Dermis microvascular lymphatic vessel endothelial cell (primary cell): ENCODE results near the gene CHCT1. TPM values are rescaled to one million over a fixed set of nuclear protein-coding genes. Genes with fewer than 3 reads are reported as not detected.
"Not testable (repeated sequence)": the region's sequence is repeated elsewhere in the genome, so short reads cannot be mapped to it uniquely, and the experiment has no call there.

Source experiments
- DNase-seq, 2 donors: peaks; one replicate each; pipeline versions ENCODE4 v3.0.0 to v3.0.0-alpha.2; 2010; ENCODE audit warnings: low read depth in 2 of 2
- total RNA-seq: library from RNA; depleted of rRNA; stranded (reverse); fragments of >200 nt; gene quantifications from 2 replicates; pipeline ENCODE4 v1.2.1, GENCODE V29; 2014

CHCT1 gene
- 0.13 TPM in 1 of 2 replicates, not detected in the other for total RNA-seq

GRCh38 chr17:60422162-60422665, at the start of gene CHCT1:
Gene CHCT1 (plus strand): TSS chr17:60422489. CDS start chr17:60422593, 104 bp downstream.
- DNase-seq, result no peak

DNA sequence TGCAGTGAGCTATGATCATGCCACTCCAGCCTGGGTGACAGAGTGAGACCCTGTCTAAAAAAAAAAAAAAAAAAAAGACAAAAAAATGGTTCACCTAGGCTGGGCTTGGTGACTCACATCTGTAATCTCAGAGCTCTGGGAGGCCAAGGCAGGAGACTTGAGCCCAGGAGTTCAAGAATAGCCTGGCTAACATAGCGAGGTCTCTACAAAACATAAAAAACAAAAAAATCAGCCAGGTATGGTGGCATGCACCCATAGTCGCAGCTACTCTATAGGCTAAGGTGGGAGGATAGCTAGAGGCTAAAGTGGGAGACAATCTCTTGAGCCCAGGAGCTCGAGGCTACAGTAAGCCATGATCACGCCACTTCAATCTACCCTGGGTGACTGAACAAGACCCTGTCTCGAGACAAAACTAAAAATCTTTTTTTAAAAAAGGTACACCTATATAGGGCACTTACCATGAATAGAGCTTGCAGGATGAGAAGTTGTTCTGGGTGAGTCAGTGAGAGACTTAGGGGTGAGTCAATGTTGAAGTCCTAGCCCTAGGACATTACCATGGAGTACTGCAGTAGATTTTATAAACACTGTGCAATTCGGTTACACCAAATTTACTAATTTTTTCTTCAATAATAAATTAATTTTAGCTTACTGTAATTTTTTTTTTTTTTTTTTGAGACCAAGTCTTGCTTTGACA, 49.4 kb upstream of the CHCT1 start:
- no peak for DNase-seq

DNA sequence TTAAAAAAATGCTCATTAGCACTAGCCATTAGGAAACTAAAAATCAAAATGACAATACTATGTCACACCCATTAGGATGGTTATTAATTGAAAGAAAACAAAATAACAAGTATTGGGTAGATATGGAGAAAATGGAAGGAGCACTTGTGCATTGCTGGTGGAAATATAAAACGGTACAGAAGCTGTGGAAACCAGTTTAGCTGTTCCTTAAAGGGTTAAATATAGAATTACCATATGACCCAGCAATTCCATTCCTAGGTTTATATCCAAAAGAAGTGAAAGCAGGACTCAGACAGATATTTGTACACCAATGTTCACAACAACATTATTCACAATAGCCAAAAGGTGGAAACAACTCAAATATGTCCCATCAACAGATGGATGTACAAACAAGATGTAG, 44.1 kb upstream of the CHCT1 start:
- not testable (repeated sequence) for DNase-seq

GRCh38 chr17:60379461-60379860, 42.8 kb upstream of the CHCT1 start:
- not testable (repeated sequence) for DNase-seq

GRCh38 chr17:60381958-60382357, 40.3 kb upstream of the CHCT1 start:
- DNase-seq, result no peak

- no peak for DNase-seq
Measured at GRCh38 chr17:60383379-60383778, 38.9 kb upstream of the CHCT1 start.

DNA sequence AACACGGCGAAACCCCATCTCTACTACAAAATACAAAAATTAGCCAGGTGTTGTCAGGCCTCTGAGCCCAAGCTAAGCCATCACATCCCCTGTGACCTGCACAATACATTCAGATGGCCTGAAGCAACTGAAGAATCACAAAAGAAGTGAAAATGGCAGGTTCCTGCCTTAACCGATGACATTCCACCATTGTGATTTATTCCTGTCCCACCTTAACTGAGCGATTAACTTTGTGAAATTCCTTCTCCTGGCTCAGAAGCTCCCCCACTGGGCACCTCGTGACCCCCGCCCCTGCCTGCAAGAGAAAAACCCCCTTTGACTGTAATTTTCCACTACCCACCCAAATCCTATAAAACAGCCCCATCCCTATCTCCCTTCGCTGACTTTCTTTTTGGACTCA, 37.4 kb upstream of the CHCT1 start:
- DNase-seq, result not testable (repeated sequence)

DNA sequence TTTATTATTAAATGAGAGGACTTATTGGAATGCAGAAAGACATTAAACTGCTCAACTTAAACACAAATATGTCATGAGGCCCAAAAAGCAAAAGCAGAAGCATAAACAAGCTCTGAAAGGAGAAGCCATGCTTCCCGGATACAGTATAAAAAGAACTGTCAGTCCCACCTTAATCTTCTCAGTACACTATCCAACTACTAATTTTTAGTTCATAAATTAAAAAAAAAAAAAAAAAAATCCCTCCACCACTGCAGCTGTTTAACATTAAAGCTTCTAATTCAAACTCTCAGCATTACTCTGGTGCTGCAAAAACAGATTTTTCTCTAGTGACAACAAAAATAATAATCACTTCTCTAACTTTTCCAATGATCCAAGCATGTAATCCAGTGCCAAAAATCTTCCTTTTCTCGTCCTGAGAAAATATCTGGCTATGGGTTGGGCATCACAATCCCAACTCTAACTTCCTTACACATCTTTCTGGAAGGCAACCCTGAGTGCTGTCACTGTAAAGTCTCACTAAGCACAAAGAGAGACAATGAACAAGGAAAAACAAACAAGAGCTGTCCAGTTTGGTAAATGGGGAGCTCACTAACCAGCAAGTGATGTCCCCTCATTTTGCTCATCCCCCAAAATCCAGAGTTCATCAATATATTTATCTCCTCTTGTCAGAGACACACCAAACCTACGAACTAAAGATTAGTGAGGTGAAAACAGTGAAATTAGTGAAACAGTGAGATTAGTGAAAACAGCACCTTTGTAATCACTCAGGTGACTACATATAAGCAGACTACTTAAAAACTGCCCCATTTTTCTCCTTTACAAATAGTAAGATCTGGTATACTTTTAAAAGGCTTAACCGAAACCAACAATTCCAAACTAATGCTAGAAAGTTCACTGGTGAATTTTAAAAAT, 35.9 kb upstream of the CHCT1 start:
- DNase-seq, result no peak

GRCh38 chr17:60387666-60388065, 34.6 kb upstream of the CHCT1 start:
- no peak for DNase-seq

DNA sequence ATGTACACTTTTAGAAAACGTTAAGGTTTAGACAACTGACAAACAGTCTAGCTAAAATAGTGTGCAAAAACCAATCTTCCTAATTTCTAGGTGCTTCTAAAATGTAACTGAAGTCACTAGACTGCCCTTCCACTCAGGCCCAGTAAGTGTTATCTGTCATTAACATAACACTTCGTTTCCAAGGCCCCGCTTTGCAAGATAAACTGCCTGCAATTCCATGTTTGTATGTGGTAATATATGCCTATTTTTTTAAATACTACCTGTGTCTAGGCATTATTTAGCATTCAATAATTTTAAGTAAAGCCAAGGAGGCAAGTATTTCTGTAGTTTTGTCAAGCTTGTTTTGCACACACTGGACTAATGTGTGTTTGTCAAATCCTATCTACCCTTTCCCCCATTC, 33.5 kb upstream of the CHCT1 start:
- DNase-seq, result no peak

DNA sequence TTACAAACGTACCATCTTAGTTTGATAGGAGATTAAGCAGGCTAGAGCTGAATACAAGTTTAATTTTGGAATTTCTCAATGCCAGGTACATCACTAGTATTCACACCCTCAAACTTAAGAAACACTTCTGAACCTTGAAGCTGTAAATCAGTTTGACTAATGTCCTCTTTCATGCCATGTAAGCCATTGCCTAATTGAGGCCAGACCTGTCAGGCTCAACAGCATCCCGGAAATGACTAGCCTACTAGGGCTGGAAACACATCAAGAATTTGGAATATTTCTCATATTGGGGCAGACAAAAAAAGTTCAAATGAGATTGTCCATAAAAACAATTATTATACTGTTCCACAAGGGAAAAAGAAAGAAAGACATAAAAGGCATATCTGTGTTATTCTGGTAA, 32.1 kb upstream of the CHCT1 start:
- DNase-seq, result peak; percentile 39 to 42

- peak in 1 of 2 donors; percentile 80 for DNase-seq
Measured at GRCh38 chr17:60390925-60391470, 31.3 kb upstream of the CHCT1 start.

GRCh38 chr17:60391471-60392041, 30.7 kb upstream of the CHCT1 start:
- no peak for DNase-seq

DNA sequence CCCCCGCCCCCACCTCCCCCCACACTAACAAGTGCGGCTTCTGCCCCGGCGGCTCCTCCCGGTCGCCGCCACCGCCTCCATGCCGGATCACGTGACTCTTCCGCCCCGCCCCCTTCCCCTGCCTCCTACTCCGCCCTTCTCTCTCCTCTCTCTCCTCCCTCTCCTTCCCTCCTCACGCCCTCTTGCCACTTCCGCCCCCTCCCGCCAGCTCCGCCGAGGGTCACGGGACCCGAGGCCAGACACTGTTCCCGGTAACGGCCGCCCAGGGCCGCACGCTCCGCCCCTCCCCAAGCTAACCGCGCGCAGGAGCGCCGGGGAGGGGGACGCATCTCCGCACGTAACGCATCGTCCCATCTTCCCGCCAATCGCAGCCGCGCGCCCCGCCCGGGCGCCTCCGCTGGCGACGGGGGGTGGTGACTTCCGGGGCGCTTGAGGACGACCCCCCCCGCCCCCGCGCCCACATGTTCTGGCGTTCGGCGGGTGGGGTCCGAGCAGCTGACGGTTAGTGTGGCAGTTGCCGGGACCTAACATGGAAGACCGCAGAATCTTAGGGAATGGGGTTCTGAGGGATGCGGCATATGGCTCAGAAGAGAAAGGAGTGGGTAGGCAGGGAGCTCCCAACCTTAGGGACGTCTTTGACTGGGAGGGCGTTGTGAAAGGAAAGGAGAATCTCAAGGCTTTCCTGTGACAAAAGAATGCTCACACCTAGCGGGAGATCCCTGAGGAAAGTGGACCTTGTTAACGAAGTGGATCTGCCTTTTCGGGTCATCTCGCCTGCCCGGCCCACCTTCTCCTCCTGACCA, 30.0 kb upstream of the CHCT1 start, which contains the start of gene USP32:
USP32 (minus strand) TSS at position 92 of the 803 bp plus-strand sequence. CDS start 194 bp downstream, outside the sequence.
- peak; percentile 92 to 98 for DNase-seq

GRCh38 chr17:60392845-60393702, 29.2 kb upstream of the CHCT1 start:
- DNase-seq, result peak; percentile 77 to 89

DNA sequence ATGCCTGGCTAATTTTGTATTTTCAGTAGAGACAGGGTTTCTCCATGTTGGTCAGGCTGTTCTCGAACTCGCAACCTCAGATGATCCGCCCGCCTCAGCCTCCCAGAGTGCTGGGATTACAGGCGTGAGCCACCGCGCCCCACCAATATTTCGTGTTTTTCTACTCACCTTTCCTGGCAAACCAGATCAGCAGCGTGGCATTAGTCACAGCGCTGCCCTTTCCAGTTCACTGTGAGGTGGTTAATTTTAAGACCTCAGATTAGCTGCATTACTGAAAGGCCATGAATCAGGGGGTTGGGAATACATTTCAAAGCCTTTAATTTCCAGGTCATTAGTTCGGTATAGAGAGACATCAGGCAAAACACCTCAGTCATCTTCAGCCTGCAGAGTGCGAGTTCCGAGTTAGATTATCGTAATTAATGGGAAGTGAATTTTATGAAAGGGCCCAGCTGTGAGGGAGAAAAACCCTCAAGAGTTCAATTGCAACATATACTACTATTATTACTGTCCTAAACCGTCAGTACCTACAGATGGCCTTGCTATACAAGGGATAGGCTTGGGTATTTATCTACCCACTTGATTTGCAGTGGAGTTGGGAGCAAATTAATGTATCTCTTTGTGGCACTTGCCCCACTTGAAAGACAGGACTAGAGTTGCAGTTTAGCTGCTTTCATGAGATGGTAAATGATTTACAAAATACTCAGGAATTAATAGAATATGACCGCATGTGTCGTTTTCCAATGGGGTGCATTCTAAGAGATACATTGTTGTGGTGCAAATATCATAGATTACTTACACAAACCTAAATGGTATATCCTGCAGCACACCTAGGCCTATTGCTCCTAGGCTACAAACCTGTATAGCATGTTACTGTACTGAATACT, 28.2 kb upstream of the CHCT1 start:
- no peak for DNase-seq

- no peak for DNase-seq
Measured at GRCh38 chr17:60395508-60396065, 26.7 kb upstream of the CHCT1 start.

DNA sequence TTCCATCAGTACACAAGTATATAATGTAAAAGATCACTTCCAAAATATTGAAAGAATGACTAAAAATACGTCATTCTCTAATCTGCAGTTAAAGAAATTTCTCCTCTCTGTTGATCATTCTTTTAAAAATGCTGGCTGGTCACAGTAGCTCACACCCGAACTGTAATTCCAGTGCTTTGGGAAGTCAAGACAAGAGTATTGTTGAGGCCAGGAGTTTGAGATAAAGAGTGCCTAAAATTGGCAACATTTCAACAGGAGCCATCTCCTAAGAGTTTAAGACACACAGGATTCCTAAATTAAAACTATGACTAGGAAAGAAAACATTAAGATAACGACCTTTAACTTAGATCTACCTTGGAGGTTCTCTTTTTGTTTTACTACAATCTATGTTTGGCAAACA, 25.9 kb upstream of the CHCT1 start:
- DNase-seq, result no peak
